Left renal pelvis (tissue), 4 donors: Measurements from ENCODE around the gene CD38. TPM values are rescaled to one million over a fixed set of nuclear protein-coding genes. Genes with fewer than 3 reads are reported as not detected.

ENCODE experiments used
- DNase-seq, 4 donors: peaks; one replicate each; pipeline ENCODE4 v3.0.0-alpha.2; 2013; ENCODE audit warnings: low read depth in 4 of 4, low spot score in 3 of 4
- polyA plus RNA-seq, 4 donors: library from polyadenylated mRNA; unstranded; fragments of 120-200 nt; gene quantifications; one replicate each; pipeline ENCODE4 v1.2.1, GENCODE V29; 2013; ENCODE audit not compliant: insufficient read length in 4 of 4

The CD38 gene
- polyA plus RNA-seq, 4 donors, result 0.93 to 1.2 (median 1.0) TPM

GRCh38 chr4:15894921-15895916 lies 117.1 kb downstream of the CD38 start:
- no peak for DNase-seq

DNA sequence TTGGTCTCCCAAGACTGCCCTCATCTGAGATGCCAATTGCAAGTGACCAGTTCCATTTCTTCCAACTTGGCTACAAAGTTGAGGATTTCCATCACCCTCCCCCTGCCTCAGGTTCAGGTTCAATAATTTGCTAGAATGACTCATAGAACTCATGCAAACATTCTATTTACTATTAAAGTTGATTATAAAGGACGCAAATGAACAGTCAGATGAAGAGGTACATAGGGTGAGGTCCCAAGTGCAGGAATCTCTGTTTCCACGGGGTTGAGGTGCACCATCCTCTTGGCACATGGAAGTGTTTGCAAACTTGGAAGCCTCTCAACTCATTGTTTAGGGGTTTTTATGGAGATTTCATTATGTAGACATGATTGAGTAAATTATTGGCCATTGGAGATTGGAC lies 119.4 kb downstream of the CD38 start:
- no peak for DNase-seq

- no peak for DNase-seq
These were observed 120.8 kb downstream of the CD38 start for GRCh38 chr4:15898902-15899301.

- no peak for DNase-seq
These were observed 121.4 kb downstream of the CD38 start for GRCh38 chr4:15899511-15899910.

- DNase-seq, result no peak
These were observed 122.9 kb downstream of the CD38 start for GRCh38 chr4:15901007-15901406.

DNA sequence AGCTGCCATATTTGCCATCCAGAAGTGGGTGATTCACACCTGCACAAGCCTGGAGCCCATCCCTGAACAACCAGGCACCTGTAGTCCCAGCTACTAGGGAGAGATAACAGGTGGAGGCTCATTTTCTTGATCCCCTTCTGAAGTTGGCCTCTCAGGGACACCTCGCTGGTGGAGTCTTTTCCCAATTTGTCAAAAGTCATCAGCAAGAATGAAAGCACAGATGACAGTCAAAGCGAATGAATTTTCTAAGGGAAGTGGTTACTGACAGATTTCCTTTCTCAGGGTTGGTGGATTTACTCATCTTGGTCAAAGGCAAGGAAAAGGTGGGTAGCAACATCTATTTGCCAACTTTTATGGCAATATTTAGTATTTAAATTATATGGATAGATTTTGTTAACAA lies 123.9 kb downstream of the CD38 start:
- DNase-seq, result no peak

DNA sequence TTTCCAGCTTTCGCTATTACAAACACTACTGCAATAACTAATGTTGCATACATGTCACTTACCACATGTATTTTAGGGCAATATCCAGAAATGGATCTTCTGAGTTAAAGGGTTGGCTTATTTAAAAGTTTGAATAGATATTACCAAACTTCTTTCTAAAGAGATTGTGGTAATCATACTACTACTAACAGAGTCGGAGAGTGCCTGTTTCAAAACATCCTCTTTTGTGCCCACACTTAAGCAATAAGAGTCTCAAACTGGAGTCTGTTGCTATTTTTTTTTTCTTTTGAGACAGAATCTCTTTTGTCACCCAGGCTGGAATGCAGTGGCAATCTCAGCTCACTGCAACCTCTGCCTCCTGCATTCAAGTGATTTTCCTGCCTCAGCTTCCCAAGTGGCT lies 124.6 kb downstream of the CD38 start:
- DNase-seq, result no peak

Other genes with a start within 250 kb of the CD38 start
- gene FBXL5, start 123.0 kb upstream of the CD38 start, polyA plus RNA-seq, result 100 to 1,000 TPM in 3 of 4 donors, 10 to 100 TPM in 1; 95.9 to 145 (median 128) TPM
- 10 to 100 TPM; 53.3 to 96.1 (median 67.1) TPM for gene FAM200B, start 96.5 kb upstream of the CD38 start, polyA plus RNA-seq
- 10 to 100 TPM; 10.8 to 16.2 (median 12.9) TPM for gene BST1, start 75.3 kb upstream of the CD38 start, polyA plus RNA-seq
- gene FGFBP1, start 160.4 kb downstream of the CD38 start, polyA plus RNA-seq, result under 1 TPM in 3 of 4 donors, not detected in 1; 0.12 to 0.16 (median 0.15) TPM
- under 1 TPM in 2 of 4 donors, not detected in 2; 0.35 to 0.93 TPM for gene FGFBP2, start 184.8 kb downstream of the CD38 start, polyA plus RNA-seq